HG02973 (cell line): ENCODE data around the gene ADAD1.

Experiments used
- ATAC-seq: cut with Tn5 transposase; IDR thresholded peaks from one replicate; pipeline ENCODE4 v1.9.1; 2021; ENCODE audit warnings: moderate library complexity; ENCODE audit not compliant: unreplicated experiment

The ADAD1 gene

GRCh38 chr4:122453384-122453995 lies 74.7 kb downstream of the ADAD1 start:
- ATAC-seq, result no peak

- ATAC-seq, result no peak
These were observed 77.7 kb downstream of the ADAD1 start, which contains the start of gene IL2 for GRCh38 chr4:122456231-122457116. IL2 (minus strand) TSS chr4:122456725; CDS start chr4:122456440, 285 bp downstream.

GRCh38 chr4:122458625-122459024 lies 79.8 kb downstream of the ADAD1 start:
- peak; percentile 87 for ATAC-seq

GRCh38 chr4:122469457-122469856 lies 90.6 kb downstream of the ADAD1 start:
- ATAC-seq, result no peak

GRCh38 chr4:122475233-122475632 lies 96.4 kb downstream of the ADAD1 start:
- no peak for ATAC-seq

- no peak for ATAC-seq
These were observed 97.3 kb downstream of the ADAD1 start for GRCh38 chr4:122476126-122476525.

- no peak for ATAC-seq
These were observed 97.9 kb downstream of the ADAD1 start for GRCh38 chr4:122476745-122477144.
